Gastroesophageal sphincter (tissue), 4 donors: ENCODE measurements around the gene CFAP68. TPM values are rescaled to one million over a fixed set of nuclear protein-coding genes. Genes with fewer than 3 reads are reported as not detected.

Source experiments
- ATAC-seq: fragments of 150-250 bp; one replicate; pipeline ENCODE4 v1.9.1; 2016; ENCODE audit warnings: mild to moderate bottlenecking, moderate library complexity
- H3K27ac ChIP-seq, 4 donors: fragments of 200-600 bp; sonication (generic) in 3 of 4; 1 replicate in 3 of 4; 2 replicates in 1 of 4; pipeline ENCODE4 v1.5.1; 2016 to 2019
- H3K27me3 ChIP-seq: fragments of 200-600 bp; sonication (generic); one replicate; pipeline ENCODE4 v1.5.1; 2019
- H3K36me3 ChIP-seq, 2 donors: fragments of 200-600 bp; sonication (generic); one replicate each; pipeline ENCODE4 v1.5.1; 2019; ENCODE audit warnings: control low read depth in 1 of 2
- H3K4me1 ChIP-seq, 3 donors: fragments of 200-600 bp; sonication (generic); 1 replicate in 2 of 3; 2 replicates in 1 of 3; pipeline ENCODE4 v1.5.1; 2016 to 2019; ENCODE audit warnings: control low read depth in 2 of 3
- H3K4me3 ChIP-seq, 2 donors: fragments of 200-600 bp; sonication (generic); one replicate each; pipeline ENCODE4 v1.5.1; 2019; ENCODE audit warnings: mild to moderate bottlenecking in 1 of 2, moderate library complexity in 1 of 2
- H3K9me3 ChIP-seq, 3 donors: fragments of 200-600 bp; sonication (generic); one replicate each; pipeline ENCODE4 v1.5.1; 2017 to 2019; ENCODE audit warnings: control low read depth in 2 of 3
- EP300 ChIP-seq: sonication (generic); formaldehyde crosslinking; IDR thresholded peaks from one replicate; pipeline ENCODE4 v1.6.1; 2017; ENCODE audit warnings: antibody characterized with exemption, mild to moderate bottlenecking
- POLR2A ChIP-seq, 2 donors: fragments of 450-650 bp; IDR thresholded peaks; one replicate each; pipeline ENCODE4 v1.6.1; 2017; ENCODE audit warnings: antibody characterized with exemption in 2 of 2, mild to moderate bottlenecking in 2 of 2, moderate library complexity in 1 of 2
- POLR2AphosphoS5 ChIP-seq: sonication (generic); formaldehyde crosslinking; IDR thresholded peaks from one replicate; pipeline ENCODE4 v1.6.1; 2017; ENCODE audit warnings: antibody characterized with exemption
- WGBS, 2 donors: methylation state at CpG; one replicate each; pipeline ENCODE4 v1.1.5; 2018; ENCODE audit warnings: low coverage in 1 of 2; 5-methylcytosine and 5-hydroxymethylcytosine counted together
- total RNA-seq, 4 donors: library from RNA; depleted of rRNA; stranded (reverse); fragments of >200 nt; gene quantifications; one replicate each; pipeline ENCODE4 v1.1.0, GENCODE V29; 2016
- TF ChIP-seq, protein P1 (sequence below), 4 experiments: fragments of 200-600 bp in 2 of 4; fragments of 450-650 bp in 2 of 4; sonication (generic) in 1 of 4; IDR thresholded peaks; one replicate each; pipeline ENCODE4 v1.5.1; 2017 to 2019; ENCODE audit warnings: antibody characterized with exemption in 4 of 4, mild to moderate bottlenecking in 2 of 4, moderate library complexity in 2 of 4

Gene CFAP68
- 10 to 100 TPM; 11.7 to 19.3 (median 17.5) TPM for total RNA-seq

- Histone ChIP-seq H3K4me3 (peak within 1 kb of the TSS; percentile 55 to 65), H3K27ac (peak within 1 kb of the TSS; percentile 90 to 96 (median 92)), H3K27me3 (no peaks in the 10 kb centered on the region), H3K36me3 (peaks cover 0 to 21% of the 10 kb centered on the region in 2 donors), H3K4me1 (peaks cover 0 to 24% (median 5%) of the 10 kb centered on the region in 3 donors), H3K9me3 (no peaks in the 10 kb centered on the region)
- TF ChIP-seq EP300: peak; percentile 83
- TF ChIP-seq, protein P1, sequence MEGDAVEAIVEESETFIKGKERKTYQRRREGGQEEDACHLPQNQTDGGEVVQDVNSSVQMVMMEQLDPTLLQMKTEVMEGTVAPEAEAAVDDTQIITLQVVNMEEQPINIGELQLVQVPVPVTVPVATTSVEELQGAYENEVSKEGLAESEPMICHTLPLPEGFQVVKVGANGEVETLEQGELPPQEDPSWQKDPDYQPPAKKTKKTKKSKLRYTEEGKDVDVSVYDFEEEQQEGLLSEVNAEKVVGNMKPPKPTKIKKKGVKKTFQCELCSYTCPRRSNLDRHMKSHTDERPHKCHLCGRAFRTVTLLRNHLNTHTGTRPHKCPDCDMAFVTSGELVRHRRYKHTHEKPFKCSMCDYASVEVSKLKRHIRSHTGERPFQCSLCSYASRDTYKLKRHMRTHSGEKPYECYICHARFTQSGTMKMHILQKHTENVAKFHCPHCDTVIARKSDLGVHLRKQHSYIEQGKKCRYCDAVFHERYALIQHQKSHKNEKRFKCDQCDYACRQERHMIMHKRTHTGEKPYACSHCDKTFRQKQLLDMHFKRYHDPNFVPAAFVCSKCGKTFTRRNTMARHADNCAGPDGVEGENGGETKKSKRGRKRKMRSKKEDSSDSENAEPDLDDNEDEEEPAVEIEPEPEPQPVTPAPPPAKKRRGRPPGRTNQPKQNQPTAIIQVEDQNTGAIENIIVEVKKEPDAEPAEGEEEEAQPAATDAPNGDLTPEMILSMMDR (IDR thresholded peaks at IDR 0.05): peak; percentile 81 to 99 (median 98)
- peak; percentile 80 for TF ChIP-seq POLR2AphosphoS5
- peak in 1 of 2 donors; percentile 56 for TF ChIP-seq POLR2A (IDR thresholded peaks at IDR 0.05)
- 0% methylated on average over 6 to 8 of the region's 55 CpGs for WGBS, 2 donors
- ATAC-seq: peak; percentile 95
These were observed at the start of gene CFAP68, which contains the start of gene FDXACB1 for GRCh38 chr11:111878849-111879636. TSS of gene CFAP68 (plus strand) at chr11:111879541. CDS start at chr11:111879561, 20 bp downstream. TSS of gene FDXACB1 (minus strand) at chr11:111879165. CDS start at chr11:111879132, 33 bp downstream.

DNA sequence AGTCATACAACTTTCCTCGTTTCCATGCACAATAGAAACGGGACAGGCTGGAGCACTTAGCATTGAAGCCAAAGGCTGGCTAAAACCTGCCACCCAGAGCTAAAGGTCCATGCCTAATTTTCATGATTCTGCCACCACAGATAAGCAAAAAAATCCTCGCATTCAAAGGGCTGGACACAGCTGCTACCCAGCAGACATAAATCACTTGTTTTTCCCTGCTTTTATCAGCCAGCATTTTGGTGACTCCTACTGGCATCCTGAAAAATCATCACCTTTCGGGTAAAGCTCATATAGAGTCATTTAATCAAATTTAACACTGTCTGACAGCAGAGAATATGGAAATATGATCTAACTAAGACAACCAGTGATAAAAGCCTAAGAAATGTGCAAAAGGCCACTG lies 45.8 kb upstream of the CFAP68 start:
- no peaks in the 10 kb centered on the region for H3K9me3 ChIP-seq
- H3K4me3 ChIP-seq: no peak overlapping the region
- no peaks in the 10 kb centered on the region for H3K27me3 ChIP-seq
- TF ChIP-seq POLR2AphosphoS5 (no peak), POLR2A (IDR thresholded peaks at IDR 0.05) (no peak), EP300 (no peak)
- TF ChIP-seq, protein P1 (IDR thresholded peaks at IDR 0.05): no peak
- H3K27ac ChIP-seq: no peak overlapping the region
- ATAC-seq: no peak
- no peaks in the 10 kb centered on the region for H3K4me1 ChIP-seq
- WGBS, 2 donors: 48 to 75% methylated on average over 4 of the region's 4 CpGs
- H3K36me3 ChIP-seq: peaks cover 4 to 62% of the 10 kb centered on the region in 2 donors

GRCh38 chr11:111834432-111835163 lies 44.7 kb upstream of the CFAP68 start:
- no peak overlapping the region for H3K4me3 ChIP-seq
- TF ChIP-seq, protein P1 (IDR thresholded peaks at IDR 0.05): no peak
- TF ChIP-seq POLR2AphosphoS5 (no peak), EP300 (no peak), POLR2A (IDR thresholded peaks at IDR 0.05) (no peak)
- WGBS, 2 donors: 82 to 89% methylated on average over 3 of the region's 3 CpGs
- no peaks in the 10 kb centered on the region for H3K4me1 ChIP-seq
- ATAC-seq: no peak
- no peak overlapping the region for H3K27ac ChIP-seq
- peaks cover 4 to 65% of the 10 kb centered on the region in 2 donors for H3K36me3 ChIP-seq
- H3K27me3 ChIP-seq: no peaks in the 10 kb centered on the region
- H3K9me3 ChIP-seq: no peaks in the 10 kb centered on the region

DNA sequence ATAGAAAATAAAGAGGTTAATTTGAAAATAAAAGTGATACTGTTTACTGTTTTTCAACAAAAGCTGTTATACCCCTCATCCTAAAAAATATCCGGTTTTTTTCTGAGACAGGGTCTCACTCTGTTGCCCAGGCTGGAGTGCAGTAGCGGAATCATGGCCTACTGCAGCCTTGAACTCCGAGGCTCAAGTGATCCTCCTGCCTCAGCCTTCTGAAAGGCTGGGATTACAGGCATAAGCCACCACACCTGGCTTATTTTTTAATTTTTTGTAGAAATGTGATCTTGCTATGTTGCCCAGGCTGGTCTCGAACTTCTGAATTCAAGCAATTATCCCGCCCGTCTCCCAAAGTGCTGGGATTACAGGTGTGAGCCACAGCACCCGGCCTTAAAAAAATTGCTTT lies 43.7 kb upstream of the CFAP68 start:
- TF ChIP-seq EP300: no peak
- TF ChIP-seq, protein P1 (IDR thresholded peaks at IDR 0.05): no peak
- TF ChIP-seq POLR2AphosphoS5: no peak
- no peak for TF ChIP-seq POLR2A (IDR thresholded peaks at IDR 0.05)
- Histone ChIP-seq H3K27me3 (no peaks in the 10 kb centered on the region), H3K9me3 (no peaks in the 10 kb centered on the region), H3K4me3 (no peak overlapping the region), H3K4me1 (no peaks in the 10 kb centered on the region), H3K27ac (no peak overlapping the region), H3K36me3 (peaks cover 4 to 67% of the 10 kb centered on the region in 2 donors)
- 90 to 96% methylated on average over 4 to 5 of the region's 7 CpGs for WGBS, 2 donors
- ATAC-seq: no peak
